ENCODE measurements around the gene LEAP2. TPM values are rescaled to one million over a fixed set of nuclear protein-coding genes. Genes with fewer than 3 reads are reported as not detected.

The LEAP2 gene
- total RNA-seq, 4 donors from 2014 or later, result 0.84 to 2.0 (median 1.8) TPM; not detected in 1

GRCh38 chr5:132896685-132897084 is 23.2 kb downstream of the LEAP2 start:
- 85 to 88% methylated on average over 7 of the region's 7 CpGs for WGBS, 2 donors
- DNase-seq (ENCODE audit: low spot score in 2 of 2), result no peak
- TF ChIP-seq POLR2A (IDR thresholded peaks at IDR 0.05), result no peak
- TF ChIP-seq CTCF (IDR thresholded peaks at IDR 0.05), result no peak
- no peak overlapping the region for H3K4me3 ChIP-seq (ENCODE audit: low read depth, poor library complexity, severe bottlenecking)
- intact Hi-C loops (cut with DNase I; ENCODE audit: low total_unique reads), result no loop called here

GRCh38 chr5:132898094-132898493 is 24.6 kb downstream of the LEAP2 start:
- 86 to 87% methylated on average over 3 of the region's 3 CpGs for WGBS, 2 donors
- TF ChIP-seq POLR2A (IDR thresholded peaks at IDR 0.05) (no peak), CTCF (IDR thresholded peaks at IDR 0.05) (no peak)
- H3K4me3 ChIP-seq (ENCODE audit: low read depth, poor library complexity, severe bottlenecking), result no peak overlapping the region
- no peak for DNase-seq (ENCODE audit: low spot score in 2 of 2)
- intact Hi-C loops (cut with DNase I; ENCODE audit: low total_unique reads), result no loop called here

GRCh38 chr5:132901036-132901435 is 27.6 kb downstream of the LEAP2 start:
- intact Hi-C loops (cut with DNase I; ENCODE audit: low total_unique reads), result no loop called here
- H3K4me3 ChIP-seq (ENCODE audit: low read depth, poor library complexity, severe bottlenecking), result no peak overlapping the region
- TF ChIP-seq POLR2A (IDR thresholded peaks at IDR 0.05) (no peak), CTCF (IDR thresholded peaks at IDR 0.05) (no peak)
- 90% methylated on average over 4 of the region's 4 CpGs for WGBS, 2 donors
- no peak for DNase-seq (ENCODE audit: low spot score in 2 of 2)

GRCh38 chr5:132901730-132902129 is 28.3 kb downstream of the LEAP2 start:
- H3K4me3 ChIP-seq (ENCODE audit: low read depth, poor library complexity, severe bottlenecking), result no peak overlapping the region
- DNase-seq (ENCODE audit: low spot score in 2 of 2), result no peak
- intact Hi-C loops (cut with DNase I; ENCODE audit: low total_unique reads), result no loop called here
- TF ChIP-seq CTCF (IDR thresholded peaks at IDR 0.05) (no peak), POLR2A (IDR thresholded peaks at IDR 0.05) (no peak)
- WGBS, 2 donors, result 99 to 100% methylated on average over 3 of the region's 3 CpGs

GRCh38 chr5:132905938-132906337 is 32.5 kb downstream of the LEAP2 start:
- no peak overlapping the region for H3K4me3 ChIP-seq (ENCODE audit: low read depth, poor library complexity, severe bottlenecking)
- DNase-seq (ENCODE audit: low spot score in 2 of 2), result no peak
- TF ChIP-seq POLR2A (IDR thresholded peaks at IDR 0.05), result no peak
- no peak for TF ChIP-seq CTCF (IDR thresholded peaks at IDR 0.05)
- 54 to 68% methylated on average over 2 of the region's 2 CpGs for WGBS, 2 donors
- intact Hi-C loops (cut with DNase I; ENCODE audit: low total_unique reads), result no loop called here

GRCh38 chr5:132907161-132907560 is 33.7 kb downstream of the LEAP2 start:
- TF ChIP-seq POLR2A (IDR thresholded peaks at IDR 0.05) (no peak), CTCF (IDR thresholded peaks at IDR 0.05) (no peak)
- no peak for DNase-seq (ENCODE audit: low spot score in 2 of 2)
- intact Hi-C loops (cut with DNase I; ENCODE audit: low total_unique reads), result no loop called here
- H3K4me3 ChIP-seq (ENCODE audit: low read depth, poor library complexity, severe bottlenecking), result no peak overlapping the region
- WGBS, 2 donors, result 97 to 99% methylated on average over 2 of the region's 2 CpGs
